Measurements from ENCODE around the gene PHLDA3.
"Not testable (repeated sequence)": the region's sequence is repeated elsewhere in the genome, so short reads cannot be mapped to it uniquely, and the experiment has no call there.

PHLDA3 gene

DNA sequence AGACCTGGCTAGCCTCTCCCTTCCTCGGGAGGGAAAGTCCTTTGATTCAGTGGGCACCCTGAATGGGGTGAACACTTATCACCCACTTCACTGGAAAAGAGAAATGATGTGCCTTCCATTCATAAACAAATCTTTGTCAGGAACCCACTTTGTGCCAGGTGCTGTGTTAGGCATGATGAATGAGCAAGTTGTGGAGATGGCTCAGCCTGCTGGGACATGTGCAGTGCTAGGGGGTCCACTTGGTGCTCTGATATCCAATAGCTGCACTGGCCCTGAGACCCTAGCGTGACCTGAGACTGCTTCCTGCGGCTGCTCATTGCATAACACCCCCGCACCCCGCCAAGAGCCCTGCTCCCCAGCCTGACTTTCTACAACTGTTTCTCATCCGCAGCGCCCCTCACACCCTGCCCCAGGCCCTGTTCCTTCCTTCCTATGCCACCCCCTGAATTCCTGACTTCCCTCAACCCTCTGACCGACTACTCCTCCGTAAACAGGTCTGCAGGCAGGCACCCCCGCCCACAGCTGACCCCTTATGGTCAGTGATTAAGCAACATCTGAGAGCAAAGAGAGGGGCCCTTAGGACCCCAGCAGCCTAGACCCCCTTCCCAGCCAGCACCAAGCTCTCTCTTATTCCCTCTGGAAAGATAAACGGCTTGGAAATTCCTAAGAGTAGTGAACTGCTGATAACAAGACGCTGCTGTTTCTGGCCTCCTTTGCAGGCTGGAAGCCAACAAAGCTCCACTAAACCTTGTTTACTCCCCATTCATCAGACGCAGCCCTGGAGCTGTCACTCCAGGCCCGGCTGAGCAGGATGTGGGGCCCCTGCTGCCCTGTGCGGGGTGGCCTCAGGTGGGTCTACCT is 25.0 kb upstream of the PHLDA3 start:
- no peaks in the 10 kb centered on the region for H3K4me1 ChIP-seq (ENCODE audit: insufficient read depth, low read length)
- ATAC-seq (ENCODE audit: insufficient read depth, low read depth), result no peak
- H3K4me2 ChIP-seq (ENCODE audit: insufficient read depth, low read length), result no peak overlapping the region
- H3K27ac ChIP-seq (ENCODE audit: low read length), result no peak overlapping the region
- peaks cover 20% of the 10 kb centered on the region; the same call in 1 of the 2 replicates for H4K20me1 ChIP-seq (ENCODE audit: insufficient read depth, low read length)
- no peak overlapping the region for H3K9ac ChIP-seq (ENCODE audit: low read depth, low read length)
- no peak for TF ChIP-seq EZH2 (IDR thresholded peaks at IDR 0.05; ENCODE audit: borderline replicate concordance, low read depth, low read length, severe bottlenecking)
- TF ChIP-seq, protein P1, sequence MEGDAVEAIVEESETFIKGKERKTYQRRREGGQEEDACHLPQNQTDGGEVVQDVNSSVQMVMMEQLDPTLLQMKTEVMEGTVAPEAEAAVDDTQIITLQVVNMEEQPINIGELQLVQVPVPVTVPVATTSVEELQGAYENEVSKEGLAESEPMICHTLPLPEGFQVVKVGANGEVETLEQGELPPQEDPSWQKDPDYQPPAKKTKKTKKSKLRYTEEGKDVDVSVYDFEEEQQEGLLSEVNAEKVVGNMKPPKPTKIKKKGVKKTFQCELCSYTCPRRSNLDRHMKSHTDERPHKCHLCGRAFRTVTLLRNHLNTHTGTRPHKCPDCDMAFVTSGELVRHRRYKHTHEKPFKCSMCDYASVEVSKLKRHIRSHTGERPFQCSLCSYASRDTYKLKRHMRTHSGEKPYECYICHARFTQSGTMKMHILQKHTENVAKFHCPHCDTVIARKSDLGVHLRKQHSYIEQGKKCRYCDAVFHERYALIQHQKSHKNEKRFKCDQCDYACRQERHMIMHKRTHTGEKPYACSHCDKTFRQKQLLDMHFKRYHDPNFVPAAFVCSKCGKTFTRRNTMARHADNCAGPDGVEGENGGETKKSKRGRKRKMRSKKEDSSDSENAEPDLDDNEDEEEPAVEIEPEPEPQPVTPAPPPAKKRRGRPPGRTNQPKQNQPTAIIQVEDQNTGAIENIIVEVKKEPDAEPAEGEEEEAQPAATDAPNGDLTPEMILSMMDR (IDR thresholded peaks at IDR 0.05; ENCODE audit: borderline replicate concordance, extremely low read depth, low read length, poor library complexity, severe bottlenecking), result no peak
- H3K79me2 ChIP-seq (ENCODE audit: insufficient read depth, low read length), result peaks cover 11% of the 10 kb centered on the region; the same call in 1 of the 2 replicates
- H3K4me3 ChIP-seq (ENCODE audit: low read depth in 1 of 2, low read length in 2 of 2), result no peak overlapping the region
- no peak overlapping the region for H2AFZ ChIP-seq (ENCODE audit: low read depth, low read length)
- H3K36me3 ChIP-seq (ENCODE audit: insufficient read depth, low read length), result peaks cover 52% of the 10 kb centered on the region
- H3K27me3 ChIP-seq (ENCODE audit: insufficient read depth, low read length, poor library complexity), result no peaks in the 10 kb centered on the region
- H3K9me3 ChIP-seq (ENCODE audit: insufficient read depth, low read length, severe bottlenecking), result no peaks in the 10 kb centered on the region
- no peak for DNase-seq

- ATAC-seq (ENCODE audit: insufficient read depth, low read depth); H3K9ac ChIP-seq (ENCODE audit: low read depth, low read length); DNase-seq; H3K4me1 ChIP-seq (ENCODE audit: insufficient read depth, low read length); H3K4me3 ChIP-seq (ENCODE audit: low read depth in 1 of 2, low read length in 2 of 2); H3K9me3 ChIP-seq (ENCODE audit: insufficient read depth, low read length, severe bottlenecking); H3K79me2 ChIP-seq (ENCODE audit: insufficient read depth, low read length); H2AFZ ChIP-seq (ENCODE audit: low read depth, low read length); H3K27me3 ChIP-seq (ENCODE audit: insufficient read depth, low read length, poor library complexity); H3K4me2 ChIP-seq (ENCODE audit: insufficient read depth, low read length); H3K27ac ChIP-seq (ENCODE audit: low read length): not testable (repeated sequence)
- peaks cover 12% of the 10 kb centered on the region; the same call in 1 of the 2 replicates for H4K20me1 ChIP-seq (ENCODE audit: insufficient read depth, low read length)
- peaks cover 60% of the 10 kb centered on the region for H3K36me3 ChIP-seq (ENCODE audit: insufficient read depth, low read length)
Observed at GRCh38 chr1:201493026-201493656, 24.2 kb upstream of the PHLDA3 start.

DNA sequence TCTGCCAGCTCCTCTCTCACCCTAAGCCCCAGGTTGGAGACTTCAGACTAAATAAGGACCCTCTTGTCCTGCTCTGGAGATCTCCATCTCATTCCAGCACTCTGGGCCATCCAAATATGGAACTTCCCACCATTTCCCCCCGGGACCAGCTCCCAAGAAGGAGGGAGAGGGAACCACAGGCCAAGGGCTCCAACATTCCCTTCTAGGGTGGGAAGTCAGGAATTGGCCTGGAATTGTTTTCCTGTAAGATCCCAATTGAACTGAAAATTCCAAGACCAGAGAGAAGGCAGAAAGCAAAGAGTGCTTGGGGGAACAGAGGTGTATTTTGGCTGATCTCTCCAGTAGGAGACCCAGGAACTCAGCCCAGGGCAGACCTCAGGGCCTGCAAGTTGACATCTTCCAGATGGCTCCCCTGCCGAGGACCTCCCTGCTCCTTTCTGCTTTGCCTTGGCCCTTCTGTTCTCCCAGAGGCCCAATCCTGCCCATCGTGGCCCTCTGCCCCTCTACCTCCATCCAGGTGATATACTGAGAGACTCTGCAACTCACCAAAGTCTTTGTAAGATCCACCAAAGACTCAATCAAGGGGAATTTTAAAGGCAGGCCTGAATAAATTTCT is 23.0 kb upstream of the PHLDA3 start:
- Histone ChIP-seq H2AFZ (ENCODE audit: low read depth, low read length) (no peak overlapping the region), H3K27me3 (ENCODE audit: insufficient read depth, low read length, poor library complexity) (no peaks in the 10 kb centered on the region), H3K4me2 (ENCODE audit: insufficient read depth, low read length) (no peak overlapping the region), H3K27ac (ENCODE audit: low read length) (no peak overlapping the region), H3K9ac (ENCODE audit: low read depth, low read length) (no peak overlapping the region), H3K9me3 (ENCODE audit: insufficient read depth, low read length, severe bottlenecking) (no peaks in the 10 kb centered on the region), H3K36me3 (ENCODE audit: insufficient read depth, low read length) (peaks cover 71% of the 10 kb centered on the region), H4K20me1 (ENCODE audit: insufficient read depth, low read length) (peaks cover 9% of the 10 kb centered on the region; the same call in 1 of the 2 replicates), H3K4me1 (ENCODE audit: insufficient read depth, low read length) (no peaks in the 10 kb centered on the region), H3K4me3 (ENCODE audit: low read depth in 1 of 2, low read length in 2 of 2) (no peak overlapping the region), H3K79me2 (ENCODE audit: insufficient read depth, low read length) (no peaks in the 10 kb centered on the region)
- TF ChIP-seq, protein P1 (IDR thresholded peaks at IDR 0.05; ENCODE audit: borderline replicate concordance, extremely low read depth, low read length, poor library complexity, severe bottlenecking), result no peak
- no peak for TF ChIP-seq EZH2 (IDR thresholded peaks at IDR 0.05; ENCODE audit: borderline replicate concordance, low read depth, low read length, severe bottlenecking)
- ATAC-seq (ENCODE audit: insufficient read depth, low read depth), result no peak
- no peak for DNase-seq

DNA sequence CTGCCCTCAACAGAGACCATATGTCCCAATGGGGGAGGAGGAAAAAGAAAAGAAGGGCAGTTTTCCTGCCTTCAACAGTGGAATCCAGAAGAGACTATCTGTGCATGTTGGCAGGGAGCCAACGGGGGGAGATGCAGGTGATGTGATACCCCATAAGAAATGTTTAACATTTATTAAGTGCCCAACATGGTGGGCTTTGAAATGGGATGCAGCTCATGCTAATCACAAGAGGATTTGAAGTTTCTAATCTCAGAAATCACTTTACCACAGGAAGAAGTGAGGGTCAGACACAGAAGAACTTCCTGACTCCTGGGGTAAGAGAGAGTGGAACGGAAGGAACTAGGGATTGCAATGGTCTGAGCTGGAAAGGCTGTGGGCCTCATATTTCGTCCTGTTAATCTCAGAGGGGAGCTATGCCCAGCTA is 21.7 kb upstream of the PHLDA3 start:
- Histone ChIP-seq H4K20me1 (ENCODE audit: insufficient read depth, low read length) (peaks cover 3% of the 10 kb centered on the region; the same call in 1 of the 2 replicates), H3K4me3 (ENCODE audit: low read depth in 1 of 2, low read length in 2 of 2) (no peak overlapping the region), H3K27ac (ENCODE audit: low read length) (no peak overlapping the region), H3K9me3 (ENCODE audit: insufficient read depth, low read length, severe bottlenecking) (no peaks in the 10 kb centered on the region), H3K79me2 (ENCODE audit: insufficient read depth, low read length) (no peaks in the 10 kb centered on the region), H3K27me3 (ENCODE audit: insufficient read depth, low read length, poor library complexity) (no peaks in the 10 kb centered on the region), H2AFZ (ENCODE audit: low read depth, low read length) (no peak overlapping the region), H3K9ac (ENCODE audit: low read depth, low read length) (no peak overlapping the region), H3K4me1 (ENCODE audit: insufficient read depth, low read length) (no peaks in the 10 kb centered on the region), H3K4me2 (ENCODE audit: insufficient read depth, low read length) (no peak overlapping the region), H3K36me3 (ENCODE audit: insufficient read depth, low read length) (peaks cover 75% of the 10 kb centered on the region)
- no peak for DNase-seq
- ATAC-seq (ENCODE audit: insufficient read depth, low read depth), result no peak
- TF ChIP-seq, protein P1 (IDR thresholded peaks at IDR 0.05; ENCODE audit: borderline replicate concordance, extremely low read depth, low read length, poor library complexity, severe bottlenecking), result no peak
- no peak for TF ChIP-seq EZH2 (IDR thresholded peaks at IDR 0.05; ENCODE audit: borderline replicate concordance, low read depth, low read length, severe bottlenecking)

Measured in DND-41 (cell line).